T-helper 1 cell (primary cell): ENCODE measurements around the gene PIEZO2.
A peak's percentile ranks its signal among the peaks of the same experiment; 100 is the strongest.

Source experiments
- DNase-seq, 5 donors: peaks; one replicate each; pipeline ENCODE4 v3.0.0-alpha.2; 2012 to 2020

PIEZO2 gene

DNA sequence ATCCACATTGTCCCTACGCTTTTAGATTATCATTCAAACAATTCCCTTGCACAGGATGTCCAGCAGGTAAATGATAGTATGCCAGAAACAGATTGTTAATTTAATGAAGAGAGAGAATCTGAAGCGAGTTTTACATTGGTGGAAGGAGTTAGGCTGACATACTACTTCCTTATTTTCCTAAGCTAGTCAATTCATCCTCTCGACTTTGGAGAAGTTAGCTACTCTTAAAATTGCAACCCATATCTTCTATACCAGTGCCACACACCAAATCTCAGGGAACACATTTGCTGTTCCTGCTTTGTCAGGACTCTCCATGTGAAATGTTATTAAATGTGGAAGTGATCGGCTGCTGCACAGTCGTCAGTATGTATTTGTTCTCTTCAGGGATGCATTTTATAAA, 374.3 kb downstream of the PIEZO2 start:
- no peak for DNase-seq

DNA sequence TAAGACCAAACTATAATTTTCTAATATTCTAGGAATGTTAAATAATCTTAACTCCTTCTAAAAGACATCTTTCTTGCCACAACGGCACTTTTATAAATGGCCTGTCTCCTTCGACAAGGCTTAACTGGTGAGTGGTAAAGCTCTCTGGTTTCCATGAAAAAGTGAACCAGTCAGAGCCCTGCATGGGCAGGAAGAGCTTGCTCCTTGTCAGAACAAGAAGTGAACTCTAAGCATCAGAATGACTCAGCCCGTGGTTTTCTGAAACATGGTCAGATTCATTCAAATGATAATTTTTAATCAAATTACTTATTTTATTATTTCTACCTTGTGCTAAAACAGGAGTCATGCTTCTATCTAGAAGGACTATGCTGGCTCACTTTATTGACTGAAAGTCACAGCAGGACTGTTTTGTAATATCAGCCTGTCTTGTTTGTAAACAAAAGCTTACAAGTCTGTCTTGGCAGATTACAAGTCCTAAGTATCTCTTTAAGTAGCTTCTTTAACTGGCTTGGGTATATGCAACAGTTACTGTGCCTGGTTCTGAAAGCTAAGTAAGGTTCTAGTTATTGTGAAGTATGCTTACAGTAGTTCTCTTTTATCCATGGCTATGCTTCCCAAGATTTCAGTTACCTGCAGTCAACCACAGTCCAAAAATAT, 378.2 kb downstream of the PIEZO2 start:
- peak in 1 of 5 donors; percentile 41 for DNase-seq

DNA sequence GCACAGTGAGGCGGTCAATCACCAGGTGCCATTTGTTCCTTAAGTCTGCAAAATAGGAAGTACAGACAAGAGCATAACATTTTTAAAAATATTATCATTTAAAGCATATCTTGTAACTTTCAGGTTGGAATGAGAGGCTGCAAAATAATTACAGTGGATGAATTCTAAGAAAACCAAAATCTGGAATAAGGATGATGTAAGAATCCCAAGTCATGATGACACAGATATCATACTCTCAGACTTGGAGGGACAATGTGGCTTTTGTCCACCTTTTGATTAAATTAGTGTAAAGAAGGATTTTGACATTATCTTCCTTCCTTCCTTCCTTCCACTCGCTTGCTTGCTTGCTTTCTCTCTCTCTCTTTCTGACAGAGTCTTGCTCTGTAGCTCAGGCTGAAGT, 379.1 kb downstream of the PIEZO2 start:
- DNase-seq: no peak

DNA sequence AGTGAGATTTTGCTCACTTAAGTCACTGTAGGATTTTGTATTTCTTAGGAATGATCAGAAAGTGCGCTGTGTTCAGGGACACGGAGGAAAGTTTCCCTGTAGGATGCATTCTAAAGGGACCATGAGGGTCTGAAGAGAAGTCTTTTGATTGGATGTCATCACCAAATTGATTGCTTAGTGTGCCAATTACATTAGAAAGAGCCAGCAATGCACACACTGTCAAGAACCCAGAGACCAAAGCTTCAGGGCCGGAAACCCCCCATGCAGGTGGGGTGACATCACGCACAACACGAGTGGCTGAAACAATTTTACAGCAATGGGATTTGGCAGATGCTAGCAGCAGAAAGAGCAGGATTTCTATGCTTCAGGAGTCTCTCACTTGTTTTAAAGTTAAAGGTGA, 381.1 kb downstream of the PIEZO2 start:
- DNase-seq: no peak

DNA sequence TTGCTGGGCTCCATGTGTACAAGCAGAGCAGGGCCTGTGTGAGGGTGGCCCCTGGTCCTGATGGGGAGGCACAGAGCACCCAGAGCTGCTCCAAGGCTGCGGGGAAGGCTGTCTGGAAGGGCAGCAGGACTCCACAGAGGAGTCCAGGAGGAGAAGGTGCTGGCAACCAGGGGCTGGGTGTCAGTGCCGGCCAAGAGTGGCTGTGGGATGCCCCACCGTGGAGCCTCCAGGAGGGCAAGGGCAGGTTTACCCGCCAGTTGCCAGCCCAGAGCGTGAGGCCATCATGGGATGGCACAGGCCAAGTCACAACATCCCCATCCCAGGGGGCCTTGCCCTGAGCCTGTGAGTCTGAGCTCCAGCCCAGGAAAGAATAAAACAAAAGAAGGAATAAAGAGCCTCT, 381.7 kb downstream of the PIEZO2 start:
- DNase-seq: no peak

DNA sequence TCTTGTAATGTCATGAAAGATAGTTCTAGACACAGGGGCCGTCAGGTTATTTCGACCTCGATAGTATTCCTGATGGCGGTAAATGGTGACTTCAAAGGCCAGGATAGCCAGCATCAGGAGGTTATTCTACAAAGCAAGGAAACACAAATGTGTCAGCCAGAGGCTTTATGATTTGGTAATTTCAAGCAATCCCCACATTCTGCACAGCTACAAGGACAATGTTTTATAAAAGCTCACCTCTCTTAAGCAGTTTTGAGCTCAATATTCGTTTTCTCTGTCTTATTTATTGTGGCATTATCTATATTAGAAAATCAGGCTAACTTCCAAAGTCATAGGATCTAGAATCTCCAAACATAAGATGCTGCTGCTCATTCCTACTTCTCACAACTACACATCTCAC, 388.4 kb downstream of the PIEZO2 start:
- no peak for DNase-seq

DNA sequence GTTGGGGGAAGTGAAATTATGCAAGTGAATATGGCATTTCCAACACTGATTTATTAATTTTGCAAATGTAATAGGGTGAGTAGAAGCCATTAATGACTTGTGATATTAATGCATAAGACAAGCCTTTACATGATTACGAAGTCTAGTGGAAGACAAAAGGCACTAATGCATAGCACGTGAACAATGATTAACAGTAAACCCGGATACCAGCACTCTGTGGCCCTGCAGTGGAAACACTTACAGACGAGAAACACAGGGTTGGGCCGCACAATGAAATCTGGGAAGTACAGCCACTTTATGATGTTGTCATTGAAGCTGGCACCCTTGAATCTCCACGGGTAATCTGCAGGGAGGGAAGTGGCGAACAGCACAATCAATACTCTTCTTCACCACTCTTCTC, 390.1 kb downstream of the PIEZO2 start:
- no peak for DNase-seq

DNA sequence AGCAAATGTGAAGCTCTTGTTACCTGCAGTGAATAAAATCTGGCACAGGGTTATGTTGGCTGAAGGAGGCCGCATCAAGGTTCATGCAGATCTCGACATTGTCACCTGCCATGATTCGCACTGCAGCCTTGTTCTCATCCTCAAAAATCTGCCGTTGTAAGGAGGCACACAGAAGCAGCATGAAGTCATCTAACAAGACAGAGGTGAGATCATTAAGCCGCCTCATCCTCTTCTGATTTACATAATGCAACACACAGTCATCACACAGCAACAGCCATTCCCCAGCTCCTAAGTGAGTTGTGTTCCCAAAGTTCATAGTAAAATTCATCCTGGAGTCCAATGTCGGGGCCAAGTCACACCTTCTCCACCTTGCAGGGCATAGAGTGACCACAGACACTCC, 391.4 kb downstream of the PIEZO2 start:
- DNase-seq: no peak

DNA sequence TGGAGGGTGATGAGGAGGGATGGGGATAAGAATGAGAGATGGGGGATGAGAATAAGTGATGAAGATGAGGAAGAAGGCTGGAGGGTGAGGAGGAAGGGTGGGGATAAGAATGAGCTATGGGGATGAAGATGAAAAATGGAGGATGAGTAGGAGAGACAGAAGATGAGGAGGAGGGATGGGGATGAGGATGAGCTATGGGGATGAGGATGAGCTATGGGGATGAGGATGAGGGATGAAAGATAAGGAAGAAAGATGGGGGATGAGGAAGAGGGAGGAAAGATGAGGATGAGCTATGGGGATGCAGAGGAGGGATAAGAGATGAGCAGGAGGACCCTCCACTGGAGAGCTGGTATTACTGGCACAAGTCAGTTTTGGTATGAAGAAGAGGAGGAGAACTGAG, 392.0 kb downstream of the PIEZO2 start:
- no peak for DNase-seq

DNA sequence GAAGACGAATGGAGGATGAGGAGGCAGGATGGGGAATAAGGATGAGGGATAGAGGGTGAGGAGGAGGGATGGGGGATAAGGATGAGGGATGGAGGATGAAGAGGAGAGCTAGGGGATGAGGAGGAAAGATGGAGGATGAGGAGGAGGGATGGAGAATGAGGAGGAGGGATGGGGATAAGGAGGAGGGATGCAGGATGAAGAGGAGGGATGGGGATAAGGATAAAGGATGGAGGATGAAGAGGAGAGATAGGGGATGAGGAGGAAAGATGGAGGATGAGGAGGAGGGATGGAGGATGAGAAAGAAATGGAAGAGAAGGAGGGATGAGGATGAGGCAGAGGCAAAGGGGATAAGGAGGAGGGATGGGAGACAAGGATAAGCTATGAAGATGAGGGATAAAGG, 393.5 kb downstream of the PIEZO2 start:
- no peak for DNase-seq

DNA sequence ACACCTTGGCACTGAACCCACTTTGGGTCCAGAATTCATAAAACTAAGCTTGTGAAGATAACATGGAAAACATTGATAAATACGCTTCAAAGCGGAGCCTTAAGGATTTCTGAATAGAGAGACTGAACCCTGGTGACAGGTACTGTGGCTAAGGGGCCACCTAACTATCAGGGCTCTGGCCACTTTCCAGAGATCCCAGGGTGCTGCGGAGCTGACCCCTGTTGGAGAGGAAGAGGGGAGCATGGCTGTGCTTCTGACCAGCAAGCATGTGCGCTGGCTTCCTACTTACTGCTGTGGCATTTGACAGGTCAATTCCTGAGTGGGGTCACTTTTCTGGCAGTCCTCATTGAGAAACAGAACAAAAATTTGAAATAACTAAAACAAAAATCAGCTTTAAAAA, 395.2 kb downstream of the PIEZO2 start:
- DNase-seq: no peak

DNA sequence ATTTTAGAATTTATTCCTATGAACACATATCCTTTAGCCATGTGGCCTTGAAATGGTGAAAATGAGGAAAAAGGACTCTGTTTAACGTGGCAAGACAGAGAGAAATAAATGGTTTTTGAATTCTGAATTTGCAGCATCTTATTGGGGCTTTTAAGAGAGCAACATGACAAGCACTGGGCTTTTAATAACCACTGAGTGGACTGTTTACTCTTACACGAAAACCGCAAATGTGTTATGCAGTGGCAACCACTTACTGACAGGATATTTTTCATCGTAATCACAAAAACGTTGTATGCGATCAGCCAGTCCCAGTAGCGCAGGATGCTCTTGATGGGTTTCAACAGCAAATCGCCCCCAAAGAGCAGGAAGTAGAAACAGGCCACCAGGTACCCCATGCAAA, 397.0 kb downstream of the PIEZO2 start:
- DNase-seq: no peak

DNA sequence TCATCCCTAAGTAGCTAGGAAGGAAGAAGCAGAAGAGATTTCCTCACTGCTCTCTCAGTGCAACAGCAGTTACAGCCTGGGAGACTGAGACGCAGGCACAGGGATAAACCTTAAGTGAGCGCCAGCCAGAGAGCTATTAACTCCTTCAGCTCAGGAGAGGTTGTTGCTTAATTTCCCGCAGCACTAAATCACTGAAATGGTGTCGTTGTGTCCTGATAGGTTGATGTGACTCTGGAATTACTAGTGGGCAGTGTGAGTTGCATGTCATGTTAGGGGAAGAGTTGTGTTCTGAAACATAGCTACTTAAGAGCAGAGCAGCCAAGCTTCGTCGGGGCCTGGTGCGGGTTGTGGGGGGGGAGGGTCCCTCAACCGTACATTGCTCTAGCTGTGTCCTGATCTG, 397.7 kb downstream of the PIEZO2 start:
- DNase-seq: no peak

DNA sequence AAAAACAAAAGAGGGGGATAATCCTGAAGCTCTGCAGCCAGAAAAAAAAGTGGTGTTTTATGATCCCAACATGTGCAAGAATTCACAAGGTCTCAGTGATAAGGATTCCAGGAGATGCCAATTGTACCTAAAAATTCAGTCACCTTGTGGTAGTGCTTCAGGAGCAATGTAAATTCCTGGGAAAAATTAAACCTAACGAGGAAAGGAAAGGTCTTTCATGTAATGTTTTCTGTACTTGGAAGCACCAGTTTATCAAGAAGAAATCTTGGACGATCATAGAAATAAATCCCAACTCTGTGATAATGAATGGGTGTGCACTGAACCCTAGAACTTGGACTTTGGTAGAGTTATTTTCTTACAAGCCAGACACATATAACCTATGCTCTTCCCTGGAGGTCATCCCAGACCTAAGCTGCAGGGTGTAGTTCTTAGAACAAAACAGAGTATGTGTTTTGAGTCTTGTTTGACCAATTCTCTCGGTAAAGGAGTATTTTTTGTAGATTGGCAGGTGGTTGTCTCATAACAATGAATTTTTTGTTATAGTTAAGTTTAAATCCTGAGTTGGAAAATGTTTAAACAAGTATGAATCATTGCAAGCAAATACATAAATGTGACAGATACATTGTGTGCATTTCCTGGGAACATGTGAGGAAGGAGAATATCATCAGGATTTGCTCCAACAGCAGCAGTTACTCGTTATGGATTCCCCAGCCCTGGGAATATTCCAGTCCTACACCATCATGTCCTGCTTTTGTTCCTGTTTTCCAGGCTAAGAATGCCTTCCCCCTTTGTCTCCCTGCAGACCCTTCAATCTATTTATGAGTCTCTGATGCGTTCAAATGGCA, 399.0 kb downstream of the PIEZO2 start:
- DNase-seq: no peak

DNA sequence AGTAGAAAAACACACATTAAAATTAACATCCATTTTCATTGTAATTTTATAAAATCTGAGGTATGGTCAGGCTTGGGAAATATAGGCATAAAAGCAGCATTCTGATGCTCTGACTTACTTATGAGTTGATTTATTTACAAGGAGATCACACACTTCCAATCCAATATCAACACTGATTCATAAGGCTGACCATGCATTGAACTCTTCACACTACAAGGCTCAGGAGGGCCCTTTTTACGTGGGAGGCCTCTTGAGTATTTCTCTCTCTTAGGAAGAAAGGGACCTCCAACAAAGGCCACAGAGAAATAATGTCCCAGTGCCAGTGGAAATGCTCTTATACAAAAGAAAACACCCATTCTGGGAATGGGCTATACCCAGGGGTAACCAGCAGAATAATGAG, 400.7 kb downstream of the PIEZO2 start:
- DNase-seq: no peak

DNA sequence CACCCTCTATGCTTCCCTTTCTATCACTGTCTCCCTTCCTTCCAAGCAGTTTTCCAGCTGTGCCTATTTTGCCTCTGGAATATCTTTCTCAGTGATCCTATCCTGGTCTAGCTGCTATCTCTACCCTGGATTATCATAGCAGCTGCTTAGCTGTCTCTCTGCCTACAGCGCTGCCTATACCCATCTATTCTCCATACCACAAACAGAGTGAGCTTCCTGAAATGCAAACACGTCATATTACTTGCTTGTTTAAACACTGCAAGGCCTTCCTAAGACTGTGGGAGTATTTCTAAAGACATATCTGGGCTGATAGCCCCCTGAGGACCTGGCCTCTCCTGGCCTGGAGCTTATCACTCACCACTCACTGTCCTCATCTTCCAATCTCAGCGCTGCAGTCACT, 403.4 kb downstream of the PIEZO2 start:
- no peak for DNase-seq

DNA sequence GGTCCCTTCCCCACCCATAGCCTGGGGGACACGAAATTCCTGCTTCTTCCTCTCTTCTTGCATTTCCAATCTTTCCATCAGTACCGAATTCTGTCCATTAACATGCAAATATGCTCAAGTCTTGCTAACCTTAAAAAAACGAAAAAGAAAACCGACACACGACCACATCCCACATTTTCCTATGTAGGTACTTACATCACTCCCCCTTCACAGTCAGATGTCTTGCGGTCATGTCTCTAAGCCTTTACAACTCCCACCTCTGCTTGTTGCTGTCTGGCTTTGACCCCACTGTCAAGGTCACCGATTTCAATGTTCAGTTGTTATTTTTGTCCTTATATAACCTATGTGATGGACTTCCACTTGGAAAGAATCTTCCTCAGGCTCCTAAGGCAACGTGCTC, 404.1 kb downstream of the PIEZO2 start:
- DNase-seq: no peak

DNA sequence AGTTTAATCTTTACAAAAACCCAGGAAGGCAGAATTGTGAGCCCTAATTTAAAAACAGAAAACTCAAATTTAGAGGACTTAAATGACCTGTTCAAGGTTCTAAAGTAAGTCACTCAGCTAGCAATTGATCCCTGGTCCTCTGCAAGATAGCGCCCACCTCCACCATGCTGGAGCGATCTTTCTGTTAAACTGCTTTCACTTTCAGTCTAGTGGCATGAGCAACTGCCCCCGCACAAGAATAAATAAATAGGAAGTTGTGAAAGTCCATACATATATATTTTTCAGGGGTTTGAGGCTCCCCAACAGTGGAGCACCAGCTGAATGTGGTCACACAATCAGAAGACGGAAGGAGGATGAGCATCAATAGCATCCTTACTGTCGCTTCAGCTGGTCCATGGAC, 405.6 kb downstream of the PIEZO2 start:
- no peak for DNase-seq

DNA sequence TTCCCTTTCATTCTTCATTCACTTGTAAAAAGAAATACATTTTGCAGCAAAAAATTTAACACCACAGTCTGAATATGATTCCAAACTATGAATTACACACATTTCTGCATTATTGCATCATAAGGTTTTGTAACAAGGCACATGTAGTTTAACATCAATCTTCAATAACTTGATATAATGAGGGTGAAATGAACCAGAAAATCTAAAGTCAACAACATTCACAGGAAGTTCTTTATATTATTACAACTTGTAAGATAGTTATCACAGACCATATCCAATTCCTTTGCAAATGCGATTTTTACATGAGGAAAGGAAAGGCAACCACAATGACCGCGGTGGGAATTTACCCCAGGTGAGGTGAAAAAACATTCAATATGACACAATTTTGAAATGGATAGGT, 410.2 kb downstream of the PIEZO2 start:
- no peak for DNase-seq

DNA sequence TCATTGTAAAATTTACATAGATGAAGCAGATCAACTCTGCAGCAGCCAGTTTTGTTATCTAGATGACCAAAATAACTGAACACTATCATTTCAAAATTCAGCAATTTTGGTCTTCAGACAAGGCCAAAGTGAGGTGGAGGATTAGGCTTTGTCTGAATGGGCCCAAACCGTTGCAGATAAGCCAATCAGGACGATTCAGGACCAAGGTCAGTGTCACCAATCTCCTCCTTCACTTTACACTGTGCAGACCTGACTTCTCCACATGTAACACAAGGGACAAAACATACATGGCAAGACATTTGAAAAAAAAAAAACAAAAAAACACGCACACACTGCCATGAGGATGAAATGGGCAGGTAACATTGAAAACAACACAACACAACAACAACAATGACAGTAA, 412.4 kb downstream of the PIEZO2 start:
- no peak for DNase-seq

DNA sequence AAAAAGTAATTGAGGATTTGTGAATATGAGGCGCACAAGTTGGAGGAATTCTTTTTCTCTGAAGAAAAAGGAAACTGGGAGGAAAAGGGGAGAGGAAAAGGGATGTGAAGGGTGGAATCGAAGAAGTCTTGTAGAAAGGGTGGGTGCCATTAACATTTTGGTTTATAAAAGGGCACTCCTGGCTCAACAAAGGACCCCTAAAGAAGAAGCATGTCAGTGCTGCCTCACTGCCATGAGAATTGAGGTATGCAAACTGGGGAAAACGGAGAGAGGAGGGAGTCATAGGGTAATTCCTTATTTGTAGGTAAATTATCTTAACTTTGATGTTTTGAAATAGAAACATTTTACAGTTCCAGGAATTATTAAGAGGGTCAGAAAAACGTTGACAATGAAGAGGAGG, 416.4 kb downstream of the PIEZO2 start:
- DNase-seq: no peak

DNA sequence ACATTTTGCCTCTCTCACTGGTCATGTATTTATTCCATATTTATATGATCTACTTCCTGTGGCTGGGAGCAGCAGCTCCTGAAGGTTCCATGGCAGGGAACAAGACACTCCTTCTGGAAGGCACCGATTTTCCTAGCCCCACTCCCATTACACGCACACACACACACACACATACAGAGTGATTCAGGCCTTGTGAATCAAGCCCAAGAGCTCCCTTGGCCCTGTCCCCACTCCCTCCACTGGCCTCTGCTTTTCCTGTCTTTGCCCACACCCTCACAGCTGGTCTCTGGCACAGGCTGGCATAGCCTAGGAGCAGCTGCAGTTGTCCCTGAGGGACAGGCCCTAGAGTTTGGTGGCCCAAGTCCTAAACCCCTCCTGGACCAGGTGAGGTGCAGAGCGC, 421.9 kb downstream of the PIEZO2 start:
- DNase-seq: no peak

DNA sequence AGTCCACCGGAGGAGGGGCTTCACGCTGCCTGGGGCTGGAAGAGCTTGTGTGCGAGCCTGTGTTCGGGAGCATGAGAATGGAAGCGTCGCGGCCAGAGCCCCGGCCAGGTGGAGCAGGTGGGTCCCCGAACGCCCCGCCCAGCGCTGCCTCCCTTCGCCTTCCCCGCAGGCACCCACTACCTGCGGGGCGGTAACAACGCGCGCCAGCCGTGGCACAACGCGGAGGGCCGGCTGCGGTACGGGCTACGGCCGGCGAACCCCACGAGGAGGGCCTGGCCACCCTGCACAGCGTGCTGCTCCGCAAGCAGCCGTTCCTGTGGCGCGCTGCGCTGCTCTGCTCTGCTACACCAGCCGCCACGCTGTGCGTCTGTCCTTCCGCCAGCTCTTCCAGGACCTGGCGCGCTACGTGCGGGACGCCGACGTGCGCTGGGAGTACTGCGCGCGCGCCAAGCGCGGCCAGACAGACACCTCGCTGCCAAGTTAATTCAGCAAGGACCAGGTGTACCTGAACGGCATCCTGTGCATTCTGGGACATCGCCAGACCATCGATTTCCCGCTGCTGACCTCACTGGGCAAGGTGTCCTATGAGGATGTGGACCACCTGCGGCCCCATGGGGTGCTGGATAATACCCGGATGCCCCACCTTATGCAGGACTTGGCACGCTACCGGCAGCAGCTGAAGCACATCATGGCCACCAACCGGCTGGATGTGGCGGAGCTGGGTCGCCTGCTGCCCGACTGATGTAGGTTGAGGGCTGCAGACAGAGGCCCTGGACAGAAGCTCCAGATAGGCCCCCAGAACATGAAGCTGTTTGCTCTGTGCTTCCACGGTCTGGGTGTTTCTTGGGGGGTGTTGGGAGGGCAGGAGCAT, 422.9 kb downstream of the PIEZO2 start:
- no peak for DNase-seq

DNA sequence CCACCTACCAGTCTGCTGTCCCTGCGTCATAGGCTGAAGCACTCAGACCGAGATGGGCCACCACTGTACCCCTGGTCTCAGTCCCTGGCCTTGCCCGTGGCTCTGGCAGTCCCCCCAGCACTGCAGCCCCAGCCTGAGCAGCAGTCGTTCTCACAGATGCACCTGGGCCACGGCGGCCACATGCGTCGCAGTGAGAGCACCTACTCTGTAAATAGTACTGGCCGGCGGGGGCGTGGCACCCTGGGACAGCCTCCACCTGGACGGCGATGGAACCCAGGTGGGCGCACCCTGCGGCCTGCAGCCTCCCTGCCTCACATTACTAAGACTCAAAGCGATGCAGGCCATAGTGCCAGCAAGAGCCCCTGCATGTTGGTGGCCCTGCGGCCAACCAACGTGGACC, 424.7 kb downstream of the PIEZO2 start:
- DNase-seq: no peak
